Body of pancreas (tissue), 4 donors: Measurements from ENCODE around the gene CPLANE2. TPM values are rescaled to one million over a fixed set of nuclear protein-coding genes. Genes with fewer than 3 reads are reported as not detected.
"Not testable (repeated sequence)": the region's sequence is repeated elsewhere in the genome, so short reads cannot be mapped to it uniquely, and the experiment has no call there.

Experiments used
- ATAC-seq: fragments of 150-250 bp; one replicate; pipeline ENCODE4 v1.9.1; 2016
- DNase-seq, 4 donors: peaks; one replicate each; pipeline ENCODE4 v3.0.0-alpha.2; 2019
- H3K27ac ChIP-seq, 4 donors: fragments of 200-600 bp; sonication (generic); 1 replicate in 3 of 4; 2 replicates in 1 of 4; pipeline versions ENCODE4 v1.5.1 to v1.6.1; 2016 to 2019; ENCODE audit warnings: mild to moderate bottlenecking in 1 of 4, mixed read lengths in 1 of 4, moderate library complexity in 1 of 4
- H3K27me3 ChIP-seq, 2 donors: fragments of 200-600 bp; sonication (generic); one replicate each; pipeline ENCODE4 v1.6.0; 2016; ENCODE audit warnings: mild to moderate bottlenecking in 1 of 2
- H3K36me3 ChIP-seq, 2 donors: fragments of 200-600 bp; sonication (generic); replicated peaks in 1 of 2; 2 replicates each; pipeline ENCODE4 v1.5.1; 2016; ENCODE audit warnings: low read depth in 2 of 2; ENCODE audit not compliant: insufficient read depth in 1 of 2
- H3K4me1 ChIP-seq: fragments of 200-600 bp; sonication (generic); one replicate; pipeline ENCODE4 v1.6.0; 2016
- H3K4me3 ChIP-seq, 2 donors: fragments of 200-600 bp; sonication (generic); 1 replicate in 1 of 2; 2 replicates in 1 of 2; pipeline ENCODE4 v1.5.1; 2016 to 2019
- H3K9me3 ChIP-seq, 3 donors: fragments of 200-600 bp; sonication (generic); 1 replicate in 2 of 3; 2 replicates in 1 of 3; pipeline ENCODE4 v1.5.1; 2016
- POLR2A ChIP-seq, 3 donors: fragments of 450-650 bp; IDR thresholded peaks; one replicate each; pipeline ENCODE4 v1.6.1; 2016; ENCODE audit warnings: antibody characterized with exemption in 3 of 3, mild to moderate bottlenecking in 2 of 3
- WGBS, 2 donors: methylation state at CpG; one replicate each; pipeline ENCODE4 v1.1.5; 2017; 5-methylcytosine and 5-hydroxymethylcytosine counted together
- intact Hi-C: fragments of 100-400 bp; cut with DNase I; formaldehyde crosslinking; loops from one replicate; pipeline ENCODE4 v1.15.1; 2023
- total RNA-seq, 2 donors: library from RNA; depleted of rRNA; stranded (reverse); fragments of >200 nt; gene quantifications; one replicate each; pipeline ENCODE4 v1.1.0, GENCODE V29; 2016
- TF ChIP-seq, protein P1 (sequence below), 7 experiments: fragments of 450-650 bp in 4 of 7; fragments of 200-600 bp in 3 of 7; sonication (generic) in 3 of 7; IDR thresholded peaks; one replicate each; pipeline ENCODE4 v1.5.1; 2016 to 2019; ENCODE audit warnings: antibody characterized with exemption in 7 of 7

Gene CPLANE2
- total RNA-seq, 2 donors from 2014 or later = 3.6 TPM

DNA sequence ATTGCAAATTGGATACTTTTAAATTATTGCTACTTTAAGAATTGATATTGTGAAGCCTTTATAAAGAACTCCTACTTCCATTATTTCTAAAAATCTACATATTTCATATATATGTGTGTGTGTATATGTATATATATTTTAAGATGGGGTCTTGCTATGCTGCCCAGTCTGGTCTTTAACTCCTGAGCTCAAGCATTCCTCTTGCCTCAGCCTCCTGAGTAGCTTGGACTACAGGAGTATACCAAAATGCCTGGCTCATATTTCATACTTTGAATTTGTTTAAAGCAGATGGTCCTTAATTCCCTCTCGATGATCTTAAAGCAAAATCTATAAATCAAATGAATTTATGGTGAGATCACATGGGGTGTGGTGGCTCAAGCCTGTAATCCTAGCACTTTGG, 25.1 kb upstream of the CPLANE2 start:
- Histone ChIP-seq H3K9me3 (no peaks in the 10 kb centered on the region), H3K36me3 (no peaks in the 10 kb centered on the region), H3K27ac (no peak overlapping the region), H3K27me3 (no peaks in the 10 kb centered on the region), H3K4me3 (no peak overlapping the region), H3K4me1 (peaks cover 10% of the 10 kb centered on the region)
- DNase-seq (no peak), ATAC-seq (no peak)
- intact Hi-C loops = no loop called here
- 100% methylated on average over 1 of the region's 1 CpG for WGBS, 2 donors
- TF ChIP-seq, protein P1, sequence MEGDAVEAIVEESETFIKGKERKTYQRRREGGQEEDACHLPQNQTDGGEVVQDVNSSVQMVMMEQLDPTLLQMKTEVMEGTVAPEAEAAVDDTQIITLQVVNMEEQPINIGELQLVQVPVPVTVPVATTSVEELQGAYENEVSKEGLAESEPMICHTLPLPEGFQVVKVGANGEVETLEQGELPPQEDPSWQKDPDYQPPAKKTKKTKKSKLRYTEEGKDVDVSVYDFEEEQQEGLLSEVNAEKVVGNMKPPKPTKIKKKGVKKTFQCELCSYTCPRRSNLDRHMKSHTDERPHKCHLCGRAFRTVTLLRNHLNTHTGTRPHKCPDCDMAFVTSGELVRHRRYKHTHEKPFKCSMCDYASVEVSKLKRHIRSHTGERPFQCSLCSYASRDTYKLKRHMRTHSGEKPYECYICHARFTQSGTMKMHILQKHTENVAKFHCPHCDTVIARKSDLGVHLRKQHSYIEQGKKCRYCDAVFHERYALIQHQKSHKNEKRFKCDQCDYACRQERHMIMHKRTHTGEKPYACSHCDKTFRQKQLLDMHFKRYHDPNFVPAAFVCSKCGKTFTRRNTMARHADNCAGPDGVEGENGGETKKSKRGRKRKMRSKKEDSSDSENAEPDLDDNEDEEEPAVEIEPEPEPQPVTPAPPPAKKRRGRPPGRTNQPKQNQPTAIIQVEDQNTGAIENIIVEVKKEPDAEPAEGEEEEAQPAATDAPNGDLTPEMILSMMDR (IDR thresholded peaks at IDR 0.05) = no peak
- TF ChIP-seq POLR2A (IDR thresholded peaks at IDR 0.05) = no peak

DNA sequence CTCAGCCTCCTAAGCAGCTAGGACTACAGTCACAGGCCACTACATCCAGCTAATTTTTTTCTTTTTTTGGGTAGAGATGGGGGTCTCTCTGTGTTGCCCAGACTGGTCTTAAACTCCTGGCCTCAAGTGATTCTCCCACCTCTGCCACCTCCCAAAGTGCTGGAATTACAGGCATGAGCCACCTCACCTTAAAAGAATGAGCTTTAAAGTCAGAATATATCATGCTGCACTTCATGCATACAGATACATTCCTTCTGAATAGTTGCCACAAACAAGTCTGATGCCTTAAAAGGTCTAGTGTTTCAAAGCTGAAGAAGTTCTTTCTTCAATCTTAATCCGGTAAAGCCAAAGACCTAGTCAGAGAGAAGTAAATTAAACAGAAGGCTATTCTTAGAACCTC, 23.8 kb upstream of the CPLANE2 start:
- no peaks in the 10 kb centered on the region for H3K9me3 ChIP-seq
- 83 to 96% methylated on average over 1 of the region's 1 CpG for WGBS, 2 donors
- H3K36me3 ChIP-seq = no peaks in the 10 kb centered on the region
- intact Hi-C loops = no loop called here
- DNase-seq = no peak
- ATAC-seq = no peak
- no peak overlapping the region for H3K4me3 ChIP-seq
- H3K4me1 ChIP-seq = no peaks in the 10 kb centered on the region
- H3K27ac ChIP-seq = no peak overlapping the region
- TF ChIP-seq, protein P1 (IDR thresholded peaks at IDR 0.05) = no peak
- no peak for TF ChIP-seq POLR2A (IDR thresholded peaks at IDR 0.05)
- no peaks in the 10 kb centered on the region for H3K27me3 ChIP-seq

DNA sequence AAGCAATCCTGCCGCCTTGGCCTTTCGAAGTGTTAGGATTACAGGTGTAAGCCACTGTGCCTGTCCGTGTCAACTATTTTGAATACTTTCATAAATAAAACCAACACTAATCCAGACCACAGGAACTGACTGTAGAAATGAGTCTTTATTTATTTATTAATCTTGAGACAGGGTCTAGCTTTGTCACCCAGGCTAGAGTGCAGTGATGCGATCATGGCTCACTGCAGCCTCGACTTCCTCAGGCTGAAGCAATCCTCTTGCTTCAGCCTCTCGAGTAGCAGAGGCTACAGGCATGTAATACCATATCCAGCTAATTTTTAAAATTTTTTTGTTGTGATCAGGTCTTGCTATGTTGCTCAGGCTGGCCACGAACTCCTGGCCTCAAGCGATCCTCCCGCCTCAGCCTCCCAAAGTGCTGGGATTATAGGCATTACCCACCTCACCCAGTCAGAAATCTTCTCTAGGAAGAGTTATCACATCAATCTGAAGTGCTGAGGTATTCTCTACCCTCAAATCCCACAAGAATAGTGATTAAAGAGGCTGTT, 21.7 kb upstream of the CPLANE2 start:
- 93 to 97% methylated on average over 9 of the region's 9 CpGs for WGBS, 2 donors
- peaks cover 12% of the 10 kb centered on the region for H3K4me1 ChIP-seq
- TF ChIP-seq POLR2A (IDR thresholded peaks at IDR 0.05) = no peak
- TF ChIP-seq, protein P1 (IDR thresholded peaks at IDR 0.05) = no peak
- H3K4me3 ChIP-seq = no peak overlapping the region
- no peak overlapping the region for H3K27ac ChIP-seq
- no peaks in the 10 kb centered on the region for H3K9me3 ChIP-seq
- ATAC-seq (no peak), DNase-seq (no peak)
- H3K27me3 ChIP-seq = no peaks in the 10 kb centered on the region
- H3K36me3 ChIP-seq = peaks cover 0 to 2% of the 10 kb centered on the region in 2 donors
- intact Hi-C loops = loop anchor here (10.0 kb wide), 1 partner anchor 86 kb away; no protein-coding TSS in a partner anchor

DNA sequence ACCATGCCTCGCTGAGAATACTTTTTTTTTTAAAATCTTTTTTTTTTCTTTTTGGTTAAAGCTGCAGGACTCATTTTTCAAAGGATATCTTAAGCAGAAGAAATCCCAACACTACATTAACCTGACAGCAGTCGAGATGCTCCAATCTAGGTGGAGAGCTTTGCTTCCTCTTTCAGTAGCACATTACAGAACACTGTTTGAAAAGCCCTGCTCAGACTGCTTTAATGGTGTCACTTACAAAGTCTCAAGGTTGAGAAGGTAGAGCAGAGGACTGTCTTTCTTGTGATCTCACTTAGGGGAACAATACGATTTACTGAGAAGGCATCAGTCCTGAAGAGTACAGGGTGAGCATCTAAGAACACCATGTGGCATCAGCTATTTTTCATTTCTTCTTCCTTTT, 21.0 kb upstream of the CPLANE2 start:
- TF ChIP-seq, protein P1 (IDR thresholded peaks at IDR 0.05) = no peak
- no peak for TF ChIP-seq POLR2A (IDR thresholded peaks at IDR 0.05)
- Histone ChIP-seq H3K9me3 (no peaks in the 10 kb centered on the region), H3K27ac (no peak overlapping the region), H3K27me3 (no peaks in the 10 kb centered on the region), H3K4me3 (no peak overlapping the region), H3K4me1 (peaks cover 12% of the 10 kb centered on the region), H3K36me3 (peaks cover 0 to 2% of the 10 kb centered on the region in 2 donors)
- ATAC-seq = no peak
- WGBS, 2 donors = 83 to 94% methylated on average over 3 of the region's 3 CpGs
- intact Hi-C loops = loop anchor here (10.0 kb wide), 1 partner anchor 87 kb away; no protein-coding TSS in a partner anchor
- no peak for DNase-seq

DNA sequence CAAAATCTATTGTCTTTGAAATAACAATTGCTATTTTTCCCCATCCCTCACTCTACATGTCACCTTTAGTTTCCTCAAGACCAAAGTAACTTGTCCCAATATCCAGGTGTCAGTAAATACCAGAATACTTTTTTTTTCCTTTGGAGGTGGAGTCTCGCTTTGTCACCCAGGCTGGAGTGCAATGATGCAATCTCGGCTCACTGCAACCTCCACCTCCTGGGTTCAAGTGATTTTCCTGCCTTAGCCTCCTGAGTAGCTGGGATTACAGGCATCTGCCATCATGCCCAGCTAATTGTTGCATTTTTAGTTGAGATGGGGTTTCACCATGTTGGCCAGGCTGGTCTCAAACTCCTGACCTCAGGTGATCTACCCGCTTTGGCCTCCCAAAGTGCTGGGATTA, 20.6 kb upstream of the CPLANE2 start:
- not testable (repeated sequence) for H3K4me3 ChIP-seq, ATAC-seq, DNase-seq, H3K9me3 ChIP-seq, H3K27ac ChIP-seq, H3K36me3 ChIP-seq, H3K27me3 ChIP-seq
- intact Hi-C loops = loop anchor here (10.0 kb wide), 1 partner anchor 87 kb away; no protein-coding TSS in a partner anchor
- WGBS, 2 donors = 91 to 95% methylated on average over 3 of the region's 3 CpGs
- H3K4me1 ChIP-seq = peaks cover 12% of the 10 kb centered on the region
